Suppressor macrophage treated with lipopolysaccharide for 4 hours (primary cell): Measurements from ENCODE around the gene KHNYN.

Source experiments
- DNase-seq: peaks from one replicate; pipeline ENCODE4 v3.0.0-alpha.2; 2020

The KHNYN gene

DNA sequence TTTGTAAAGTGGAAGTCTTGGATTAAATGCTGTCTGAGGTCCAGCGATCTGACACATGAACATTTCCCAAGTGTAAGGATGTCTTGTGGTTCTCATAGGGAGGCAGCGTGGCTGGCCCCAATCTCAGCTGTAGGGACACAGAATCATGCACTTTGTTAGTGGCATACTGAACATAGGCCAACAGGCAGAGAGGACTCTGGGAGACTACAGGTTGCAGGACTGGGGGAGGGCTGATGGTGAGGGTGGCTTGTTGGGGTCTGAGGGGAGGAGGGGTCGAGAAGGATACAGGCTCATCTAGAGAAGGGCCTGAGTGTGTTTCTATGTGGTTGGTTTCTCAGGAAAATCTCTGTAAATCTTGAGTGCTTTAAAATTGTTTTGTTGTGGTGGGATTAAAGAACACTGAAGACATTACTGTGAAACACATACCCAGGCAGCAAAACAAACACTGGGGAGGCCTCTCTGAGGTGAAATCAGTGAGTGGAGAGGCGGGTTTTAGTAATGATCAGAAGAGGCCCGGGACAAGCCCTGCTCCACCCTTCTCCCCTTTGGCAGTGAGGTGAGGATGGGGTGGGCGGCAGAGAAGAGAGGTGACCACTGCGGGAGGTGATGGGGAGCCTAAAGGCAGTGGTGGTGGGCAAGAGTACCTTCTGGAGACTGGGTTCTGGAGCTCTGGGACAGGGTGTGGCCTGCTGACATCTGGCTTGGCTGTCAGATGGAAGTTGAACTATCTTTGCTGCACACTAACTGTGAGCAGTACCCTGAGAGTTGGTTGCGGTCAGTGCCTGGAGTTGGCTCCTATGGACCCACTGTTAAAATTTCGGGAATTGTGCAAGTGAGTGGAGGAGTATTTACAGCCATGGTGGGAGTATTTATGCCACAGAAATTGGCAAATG lies 27.7 kb upstream of the KHNYN start:
- DNase-seq = no peak

DNA sequence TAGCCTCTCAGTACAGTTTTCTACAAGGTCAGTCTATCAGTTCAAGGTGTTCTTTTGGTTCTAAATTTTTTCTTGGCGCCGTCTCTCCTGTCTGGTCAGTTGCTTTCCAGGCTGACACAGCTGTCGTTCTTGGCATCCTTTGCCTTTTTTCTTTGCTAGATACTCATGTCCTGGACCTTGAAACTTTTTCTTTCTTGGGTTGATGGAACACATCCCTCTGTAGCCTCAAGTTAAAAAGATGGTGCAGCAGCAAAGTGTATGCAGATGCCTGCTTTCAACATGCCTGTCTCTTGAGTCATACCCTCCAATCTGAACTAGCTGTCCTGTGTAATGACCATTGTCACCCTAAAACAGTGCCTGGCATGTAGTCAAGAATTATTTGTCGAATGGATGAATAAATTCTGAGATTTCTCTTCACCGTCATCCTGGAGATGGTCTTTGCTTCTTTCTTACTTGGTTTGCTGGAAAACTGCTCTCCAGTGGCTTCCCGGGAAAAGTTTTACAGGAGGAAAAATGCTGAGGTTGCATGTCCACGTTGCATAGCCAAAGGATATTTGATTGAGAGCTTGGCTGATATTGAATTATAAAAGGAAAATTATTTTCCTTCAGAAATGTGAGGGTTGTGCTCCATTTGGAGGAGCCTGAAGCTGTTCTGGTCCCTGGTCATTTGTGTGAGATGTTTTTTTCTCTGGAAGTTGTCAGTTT lies 26.3 kb upstream of the KHNYN start:
- DNase-seq = no peak

DNA sequence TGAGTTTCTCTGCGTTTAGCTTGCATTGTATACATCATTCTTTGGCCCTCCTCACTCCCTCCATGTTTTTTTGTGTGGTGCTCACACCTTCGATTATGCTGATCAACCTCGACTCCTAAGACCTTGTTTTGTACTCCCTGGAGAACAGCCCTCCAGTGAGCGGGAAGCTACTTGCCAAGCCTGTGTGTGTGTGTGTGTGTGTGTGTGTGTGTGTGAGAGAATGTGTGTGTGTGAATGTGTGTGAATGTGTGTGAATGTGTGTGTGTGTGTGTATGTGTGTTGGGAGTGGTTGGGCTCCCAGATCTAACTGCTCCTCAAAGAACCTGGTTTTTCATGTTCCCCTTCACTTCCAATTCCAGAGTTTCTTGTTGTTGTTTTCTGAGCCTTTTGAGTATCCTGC lies 24.9 kb upstream of the KHNYN start:
- DNase-seq = no peak

DNA sequence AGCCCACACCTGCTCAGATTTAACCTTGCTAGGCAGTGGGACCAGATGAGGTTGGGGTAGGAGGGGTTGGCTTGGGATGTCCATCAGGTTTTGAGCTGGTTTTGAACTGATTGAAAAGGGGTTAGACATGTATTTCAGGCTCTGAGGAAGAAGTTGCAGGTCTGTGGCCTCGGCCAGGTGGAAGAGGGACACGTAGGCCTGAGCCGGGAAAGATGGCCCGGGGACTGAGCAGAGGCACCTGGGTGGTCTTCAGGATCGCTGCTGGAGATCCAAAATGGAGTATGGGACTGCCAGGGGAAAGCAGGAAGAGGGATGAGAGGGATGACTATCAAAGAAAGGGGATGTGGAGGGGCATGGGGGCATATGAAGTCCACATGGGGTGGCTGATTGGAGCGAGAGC lies 23.3 kb upstream of the KHNYN start:
- DNase-seq = no peak

DNA sequence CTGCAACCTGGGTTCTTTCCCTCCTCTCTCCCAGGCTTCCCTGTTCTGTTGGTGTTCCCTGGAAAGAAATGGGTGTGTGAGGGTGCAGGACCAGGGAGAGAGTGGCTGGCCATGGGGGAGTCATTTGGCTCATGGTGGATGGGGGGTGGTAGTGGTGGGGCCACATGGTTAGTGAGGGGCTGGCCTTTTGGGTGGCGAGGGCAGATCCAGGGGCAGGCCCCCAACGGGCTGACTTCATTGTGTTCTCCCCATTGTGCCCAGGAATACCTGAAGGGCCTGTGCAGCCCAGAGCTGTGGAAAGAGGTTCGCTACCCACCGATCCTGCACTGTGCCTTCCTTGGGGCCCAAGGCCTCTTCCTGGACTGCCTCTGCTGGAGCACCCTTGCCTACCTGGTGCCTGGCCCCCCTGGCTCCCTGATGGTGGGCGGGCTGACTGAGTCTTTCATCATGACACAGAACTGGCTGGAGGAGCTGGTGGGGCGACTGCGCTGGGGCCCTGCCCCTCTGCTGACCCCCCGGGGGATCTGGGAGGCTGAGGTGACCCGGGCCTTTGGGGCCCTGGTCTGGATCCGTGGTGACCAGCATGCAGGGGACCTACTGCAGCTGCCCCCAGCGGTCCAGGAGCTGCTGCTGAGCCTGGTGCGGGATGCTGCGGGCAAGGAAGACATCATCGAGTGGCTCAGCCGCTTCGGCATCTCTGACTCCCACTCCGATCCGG lies 22.0 kb upstream of the KHNYN start:
- no peak for DNase-seq

DNA sequence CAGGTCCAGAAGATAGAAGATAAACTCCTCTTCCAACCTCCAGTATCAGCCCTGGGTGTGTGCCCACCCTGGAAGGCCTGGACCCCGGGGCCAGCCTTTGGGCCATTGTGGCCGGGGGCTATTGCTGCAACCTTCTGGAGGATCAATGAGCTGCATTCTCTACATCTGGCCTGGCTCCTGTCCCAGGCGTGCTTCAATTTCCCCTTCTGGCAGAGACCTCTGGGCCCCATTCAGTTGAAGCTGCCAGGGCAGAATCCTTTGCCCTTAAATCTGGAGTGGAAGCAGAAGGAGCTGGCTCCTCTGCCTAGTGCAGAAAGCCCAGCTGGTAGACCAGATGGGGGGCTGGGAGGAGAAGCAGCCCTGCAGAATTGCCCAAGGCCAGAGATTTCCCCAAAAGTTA lies 21.0 kb upstream of the KHNYN start:
- no peak for DNase-seq

DNA sequence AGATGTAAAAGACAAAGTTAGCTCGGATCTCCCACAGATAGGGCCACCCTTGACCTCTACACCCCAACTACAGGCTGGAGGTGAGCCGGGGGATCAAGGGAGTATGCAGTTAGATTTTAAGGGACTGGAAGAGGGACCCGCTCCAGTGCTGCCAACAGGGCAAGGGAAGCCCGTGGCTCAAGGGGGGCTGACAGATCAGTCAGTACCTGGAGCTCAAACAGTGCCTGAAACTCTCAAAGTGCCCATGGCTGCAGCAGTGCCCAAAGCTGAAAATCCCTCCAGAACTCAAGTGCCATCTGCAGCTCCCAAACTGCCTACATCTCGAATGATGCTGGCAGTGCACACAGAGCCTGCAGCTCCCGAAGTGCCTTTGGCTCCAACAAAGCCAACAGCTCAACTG lies 20.6 kb upstream of the KHNYN start:
- DNase-seq = no peak

DNA sequence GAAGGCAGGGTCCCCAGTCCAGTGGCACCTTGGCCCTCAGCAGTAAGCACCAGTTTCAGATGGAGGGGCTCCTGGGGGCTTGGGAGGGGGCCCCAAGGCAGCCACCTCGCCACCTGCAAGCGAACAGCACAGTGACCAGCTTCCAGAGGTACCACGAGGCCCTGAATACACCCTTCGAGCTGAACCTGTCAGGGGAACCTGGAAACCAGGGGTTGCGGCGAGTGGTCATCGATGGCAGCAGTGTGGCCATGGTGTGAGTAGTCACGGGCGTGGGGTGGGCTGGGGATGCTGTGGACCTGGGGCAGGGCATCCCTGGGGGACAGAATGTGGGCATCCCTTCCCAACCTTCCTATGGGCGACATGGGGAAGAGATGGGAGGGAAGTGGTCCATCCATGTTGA lies 19.8 kb upstream of the KHNYN start:
- no peak for DNase-seq

DNA sequence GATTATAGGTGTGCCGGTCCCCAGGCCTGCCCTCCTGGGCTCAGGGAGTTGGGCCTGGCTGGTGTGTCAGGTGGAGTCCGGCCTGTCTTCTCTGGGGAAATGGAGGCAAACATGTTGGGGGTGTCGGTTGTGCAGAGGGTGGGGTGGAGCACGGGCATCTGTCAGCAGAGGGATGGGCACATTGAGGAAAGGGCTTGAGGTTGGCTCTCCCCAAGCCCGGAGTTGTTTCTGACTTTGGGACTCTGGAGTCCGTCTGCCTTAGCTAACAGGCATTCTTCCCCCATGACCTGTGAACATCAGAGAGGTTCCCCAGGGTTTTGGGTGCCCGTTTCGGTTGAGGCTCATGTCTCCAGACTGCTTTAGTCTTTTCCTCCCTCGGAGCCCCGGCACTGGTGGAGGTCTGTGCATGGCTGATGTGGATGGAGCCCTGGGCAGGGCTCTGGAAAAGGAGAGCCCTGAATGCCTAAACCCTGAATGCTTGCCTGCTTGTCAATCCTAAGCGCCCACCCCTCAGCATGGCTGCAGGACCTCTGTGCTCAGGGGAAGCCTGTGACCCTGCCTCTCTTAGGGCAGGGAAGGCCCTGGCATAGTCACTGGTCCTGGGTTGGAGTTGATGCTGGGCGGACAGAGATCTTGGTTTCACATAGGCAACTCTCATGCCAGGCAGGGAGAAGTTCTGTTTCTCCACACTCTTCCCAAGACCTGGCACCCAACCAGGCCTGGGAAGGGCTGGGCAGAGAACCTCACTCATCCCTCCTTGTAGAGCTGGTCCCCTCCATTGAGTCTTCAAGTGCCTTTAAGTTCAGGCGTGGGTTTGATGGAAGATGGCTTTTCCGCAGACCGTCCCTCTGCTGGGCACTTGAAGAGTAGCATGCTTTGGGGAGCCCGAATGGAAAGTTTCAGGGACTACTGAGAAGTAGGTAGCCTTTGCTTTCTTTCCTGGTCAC lies 18.0 kb upstream of the KHNYN start:
- DNase-seq = peak; percentile 60

DNA sequence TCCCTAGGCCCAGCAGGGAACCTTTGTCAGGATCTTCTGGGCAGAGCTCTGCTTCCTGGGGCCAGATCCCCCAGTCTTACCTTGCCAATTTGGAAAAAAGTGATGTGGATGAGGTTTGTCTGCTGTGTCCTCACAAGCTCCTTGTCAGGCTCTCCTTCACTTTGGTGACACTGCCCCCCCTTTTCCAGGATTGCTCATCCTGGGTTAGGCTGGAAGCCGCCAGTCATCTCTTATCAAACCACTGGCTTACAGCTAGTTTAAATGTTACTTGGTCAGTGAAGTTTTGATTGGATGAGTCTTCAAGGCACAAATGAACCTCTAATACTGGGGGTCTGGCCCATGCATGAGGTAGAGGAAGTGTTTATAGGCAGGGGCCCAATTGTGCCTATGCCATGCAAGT lies 15.7 kb upstream of the KHNYN start:
- DNase-seq = no peak

DNA sequence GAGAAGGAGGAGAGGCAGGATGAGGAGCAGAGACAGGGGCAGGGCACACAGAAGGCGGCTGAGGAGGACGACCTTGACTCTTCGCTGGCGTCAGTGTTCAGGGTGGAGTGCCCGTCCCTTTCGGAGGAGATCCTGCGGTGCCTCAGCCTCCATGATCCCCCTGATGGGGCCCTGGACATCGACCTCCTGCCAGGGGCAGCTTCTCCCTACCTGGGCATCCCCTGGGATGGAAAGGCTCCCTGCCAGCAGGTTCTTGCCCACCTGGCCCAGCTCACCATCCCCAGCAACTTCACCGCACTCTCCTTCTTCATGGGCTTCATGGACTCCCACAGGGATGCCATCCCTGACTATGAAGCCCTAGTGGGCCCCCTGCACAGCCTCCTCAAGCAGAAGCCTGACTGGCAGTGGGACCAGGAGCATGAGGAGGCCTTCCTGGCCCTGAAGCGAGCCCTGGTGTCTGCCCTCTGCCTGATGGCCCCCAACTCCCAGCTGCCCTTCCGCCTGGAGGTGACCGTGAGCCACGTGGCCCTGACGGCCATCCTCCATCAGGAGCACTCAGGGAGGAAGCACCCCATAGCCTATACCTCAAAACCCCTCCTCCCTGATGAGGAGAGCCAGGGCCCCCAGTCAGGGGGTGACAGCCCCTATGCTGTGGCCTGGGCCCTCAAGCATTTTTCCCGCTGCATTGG lies 14.9 kb upstream of the KHNYN start:
- DNase-seq = no peak

DNA sequence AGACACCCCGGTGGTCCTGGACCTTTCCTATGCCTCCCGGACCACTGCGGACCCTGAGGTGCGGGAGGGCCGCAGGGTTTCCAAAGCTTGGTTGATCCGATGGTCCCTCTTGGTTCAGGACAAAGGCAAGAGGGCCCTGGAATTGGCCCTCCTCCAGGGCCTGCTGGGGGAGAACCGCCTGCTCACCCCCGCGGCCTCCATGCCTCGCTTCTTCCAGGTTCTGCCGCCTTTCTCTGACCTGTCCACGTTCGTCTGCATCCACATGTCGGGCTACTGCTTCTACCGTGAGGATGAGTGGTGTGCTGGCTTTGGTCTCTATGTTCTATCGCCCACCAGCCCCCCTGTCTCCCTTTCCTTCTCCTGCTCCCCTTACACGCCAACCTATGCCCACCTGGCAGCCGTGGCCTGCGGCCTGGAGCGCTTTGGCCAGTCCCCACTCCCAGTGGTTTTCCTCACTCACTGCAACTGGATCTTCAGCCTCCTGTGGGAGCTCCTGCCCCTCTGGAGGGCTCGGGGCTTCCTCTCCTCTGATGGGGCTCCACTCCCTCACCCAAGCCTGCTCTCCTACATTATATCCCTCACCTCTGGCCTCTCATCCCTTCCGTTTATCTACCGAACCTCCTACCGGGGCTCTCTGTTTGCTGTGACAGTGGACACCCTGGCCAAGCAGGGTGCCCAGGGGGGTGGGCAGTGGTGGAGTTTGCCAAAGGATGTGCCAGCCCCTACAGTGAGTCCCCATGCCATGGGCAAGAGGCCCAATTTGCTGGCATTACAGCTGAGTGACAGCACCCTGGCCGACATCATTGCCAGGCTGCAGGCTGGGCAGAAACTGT lies 14.1 kb upstream of the KHNYN start:
- no peak for DNase-seq

DNA sequence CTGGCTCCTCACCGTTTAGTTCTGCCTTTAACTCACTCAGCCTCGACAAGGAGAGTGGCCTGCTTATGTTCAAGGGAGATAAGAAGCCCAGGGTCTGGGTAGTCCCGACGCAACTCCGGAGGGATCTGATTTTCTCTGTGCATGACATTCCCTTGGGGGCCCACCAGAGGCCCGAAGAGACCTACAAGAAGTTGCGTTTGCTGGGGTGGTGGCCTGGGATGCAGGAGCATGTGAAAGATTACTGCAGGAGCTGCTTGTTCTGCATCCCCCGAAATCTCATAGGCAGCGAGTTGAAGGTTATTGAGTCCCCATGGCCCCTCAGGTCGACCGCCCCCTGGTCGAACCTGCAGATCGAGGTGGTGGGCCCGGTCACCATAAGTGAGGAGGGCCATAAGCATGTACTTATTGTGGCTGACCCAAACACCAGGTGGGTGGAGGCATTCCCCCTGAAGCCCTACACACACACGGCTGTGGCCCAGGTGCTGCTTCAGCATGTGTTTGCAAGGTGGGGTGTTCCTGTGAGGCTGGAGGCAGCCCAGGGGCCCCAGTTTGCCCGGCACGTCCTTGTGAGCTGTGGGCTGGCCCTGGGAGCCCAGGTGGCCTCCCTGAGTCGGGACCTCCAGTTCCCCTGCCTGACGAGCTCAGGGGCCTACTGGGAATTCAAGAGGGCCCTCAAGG lies 13.4 kb upstream of the KHNYN start:
- DNase-seq = no peak

DNA sequence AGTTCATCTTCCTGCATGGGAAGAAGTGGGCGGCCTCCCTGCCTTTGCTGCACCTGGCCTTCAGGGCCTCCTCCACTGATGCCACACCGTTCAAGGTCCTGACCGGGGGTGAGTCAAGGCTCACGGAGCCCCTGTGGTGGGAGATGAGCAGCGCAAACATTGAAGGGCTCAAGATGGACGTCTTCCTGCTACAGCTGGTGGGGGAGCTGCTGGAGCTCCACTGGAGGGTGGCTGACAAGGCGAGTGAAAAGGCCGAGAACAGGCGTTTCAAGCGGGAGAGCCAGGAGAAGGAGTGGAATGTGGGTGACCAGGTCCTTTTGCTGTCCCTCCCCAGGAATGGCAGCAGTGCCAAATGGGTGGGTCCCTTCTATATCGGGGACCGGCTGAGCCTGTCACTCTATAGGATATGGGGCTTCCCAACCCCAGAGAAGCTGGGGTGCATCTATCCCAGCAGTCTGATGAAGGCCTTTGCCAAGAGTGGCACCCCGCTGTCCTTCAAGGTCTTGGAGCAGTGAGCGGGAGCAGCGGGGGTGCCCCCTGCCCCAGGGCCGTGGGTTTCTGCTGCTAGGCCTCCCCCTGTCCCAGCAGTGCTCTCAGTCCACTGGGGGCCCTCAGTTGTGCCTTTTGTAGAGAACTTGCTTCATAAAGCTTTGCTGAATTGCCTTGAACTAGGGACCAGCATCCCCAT lies 12.7 kb upstream of the KHNYN start:
- no peak for DNase-seq

DNA sequence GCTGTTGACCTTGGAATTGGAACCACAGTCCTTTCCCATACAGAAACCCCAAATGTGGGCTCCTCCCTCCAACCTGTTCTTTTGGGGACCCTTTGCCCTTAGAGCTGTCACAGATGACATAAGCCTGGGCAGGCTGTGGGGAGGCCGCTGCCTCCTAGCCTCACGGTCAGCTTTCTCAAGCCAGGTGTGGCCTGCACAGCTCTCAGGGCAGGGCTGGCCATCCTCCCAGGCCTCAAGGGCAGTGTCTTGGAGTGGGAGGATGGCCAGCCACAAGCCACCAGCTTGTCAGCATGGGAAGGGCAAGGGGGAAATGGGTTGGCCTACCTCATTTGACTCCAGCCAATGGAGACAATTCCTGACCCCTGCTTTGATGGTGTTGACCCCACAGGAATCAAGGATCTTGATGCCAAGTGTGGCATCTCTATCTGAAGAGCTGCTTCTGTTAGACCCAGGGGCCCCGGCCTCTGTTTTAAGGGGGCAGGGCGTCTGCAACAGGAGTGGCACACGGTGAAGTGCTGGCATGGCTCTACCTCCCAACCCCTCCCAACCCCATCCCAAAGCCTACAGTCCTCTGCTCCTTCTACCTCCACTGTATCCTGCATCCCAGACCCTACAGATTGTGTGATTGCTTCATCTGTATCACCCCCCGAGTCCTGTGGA lies 11.8 kb upstream of the KHNYN start:
- DNase-seq = no peak

DNA sequence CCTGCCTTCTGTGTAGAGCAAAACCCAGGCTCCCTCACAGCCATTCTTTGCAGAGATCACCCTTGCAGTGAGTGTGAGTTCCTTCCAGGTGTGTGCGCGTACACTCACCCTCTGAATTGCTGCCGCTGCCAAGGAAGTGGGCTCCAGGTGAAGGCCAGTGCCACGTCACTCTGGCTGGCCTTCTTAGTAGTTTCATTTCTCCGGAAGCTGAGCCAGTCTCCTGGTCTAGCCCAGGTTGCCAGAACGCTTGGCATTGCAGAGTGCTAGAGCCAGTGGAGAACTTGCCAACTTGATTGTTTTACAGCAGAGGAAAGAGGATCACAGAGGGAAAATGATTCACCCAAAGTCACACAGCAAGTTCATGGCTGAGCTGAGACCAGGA lies 11.3 kb upstream of the KHNYN start:
- DNase-seq = no peak

DNA sequence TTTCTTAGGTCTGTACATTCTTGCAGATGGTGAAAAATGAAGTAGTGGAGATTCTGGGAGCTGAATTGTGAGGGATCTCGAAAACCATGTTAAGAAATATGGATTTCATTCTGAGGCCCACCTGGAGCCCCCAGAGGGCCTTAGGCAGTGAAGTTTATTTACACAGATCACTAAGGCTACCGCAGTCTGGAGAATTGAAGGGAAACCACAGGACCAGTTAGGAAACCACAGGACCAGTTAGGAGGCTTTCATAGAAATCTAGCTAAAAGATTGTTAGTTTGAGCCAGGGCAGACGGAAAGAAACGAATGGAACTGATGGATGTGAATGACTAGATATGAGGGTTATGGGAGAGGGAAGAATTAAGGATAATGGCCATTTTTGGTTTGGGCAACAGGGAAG lies 7.5 kb upstream of the KHNYN start:
- no peak for DNase-seq

DNA sequence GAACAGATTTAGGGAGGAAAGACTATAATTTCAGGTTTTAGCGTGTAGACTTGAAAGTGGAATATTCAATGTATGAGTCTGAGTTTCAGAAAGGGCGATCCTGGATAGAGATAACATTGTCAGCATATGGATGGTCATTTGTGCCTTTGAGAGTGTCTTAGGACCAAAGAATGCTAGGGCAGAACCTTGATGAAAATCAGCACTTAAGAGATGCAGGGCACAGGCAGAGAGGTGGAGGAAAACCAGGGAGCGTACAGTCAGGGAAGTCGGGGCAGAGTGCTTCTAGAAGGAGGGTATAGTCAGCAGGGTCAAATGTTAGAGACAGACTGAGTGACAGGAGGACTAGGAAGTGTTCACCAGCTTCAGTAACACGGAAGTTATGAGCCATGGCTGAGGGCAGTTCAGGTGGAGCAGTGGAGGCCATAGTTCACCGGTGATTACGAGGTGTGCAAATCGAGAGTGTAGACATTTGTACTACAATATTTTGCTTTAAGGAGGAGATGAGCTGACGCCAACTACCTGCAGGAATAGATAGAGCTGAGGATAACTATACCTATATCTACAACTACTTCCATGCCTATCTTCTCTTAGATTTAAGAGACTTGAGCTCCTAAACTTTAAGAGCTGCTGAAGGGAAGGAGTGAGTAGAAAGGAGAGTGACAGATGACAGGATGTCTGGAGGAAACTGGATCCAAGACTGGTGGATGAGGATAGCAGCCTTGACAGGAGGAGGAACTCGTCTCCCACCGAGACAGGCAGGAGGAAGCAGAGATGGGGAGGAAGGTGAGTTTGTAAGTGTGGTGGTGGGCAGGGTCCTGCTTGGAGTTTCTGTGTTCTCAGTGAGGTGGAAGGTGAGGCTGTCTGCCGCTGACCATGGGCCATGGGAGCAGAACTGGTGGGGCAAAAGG lies 6.8 kb upstream of the KHNYN start:
- DNase-seq = no peak
